H9 (cell line): ENCODE results near the gene FAM53B. TPM values are rescaled to one million over a fixed set of nuclear protein-coding genes. Genes with fewer than 3 reads are reported as not detected.

ENCODE experiments used
- DNase-seq: peaks from one replicate; pipeline ENCODE4 v3.0.0-alpha.2; 2017
- H2AFZ ChIP-seq: one replicate; pipeline ENCODE4 v1.6.1; 2013; ENCODE audit warnings: mild to moderate bottlenecking, low read length, control low read depth, moderate library complexity
- H2AK5ac ChIP-seq: 2 replicates; pipeline ENCODE4 v1.6.1; 2013; ENCODE audit warnings: low read length, control low read depth, mixed read lengths; ENCODE audit not compliant: insufficient read length
- H2BK120ac ChIP-seq: one replicate; pipeline ENCODE4 v1.6.1; 2013; ENCODE audit warnings: low read depth, mild to moderate bottlenecking, low read length, control low read depth, inconsistent platforms; ENCODE audit not compliant: poor library complexity, severe bottlenecking
- H2BK12ac ChIP-seq: 2 replicates; pipeline ENCODE4 v1.6.1; 2013; ENCODE audit warnings: low read length, control low read depth, mixed read lengths, low read depth; ENCODE audit not compliant: insufficient read length
- H2BK15ac ChIP-seq: 2 replicates; pipeline ENCODE4 v1.6.1; 2013; ENCODE audit warnings: low read depth, low read length, control low read depth
- H2BK20ac ChIP-seq: one replicate; pipeline ENCODE4 v1.6.1; 2013; ENCODE audit warnings: low read depth, mild to moderate bottlenecking, low read length, control low read depth, inconsistent platforms; ENCODE audit not compliant: poor library complexity, severe bottlenecking
- H2BK5ac ChIP-seq: 2 replicates; pipeline ENCODE4 v1.6.1; 2013; ENCODE audit warnings: low read length, control low read depth, mixed read lengths; ENCODE audit not compliant: insufficient read length
- H3K14ac ChIP-seq: 2 replicates; pipeline ENCODE4 v1.6.1; 2013; ENCODE audit warnings: low read length, control low read depth; ENCODE audit not compliant: insufficient read depth
- H3K18ac ChIP-seq: 2 replicates; pipeline ENCODE4 v1.6.1; 2013; ENCODE audit warnings: low read depth, mild to moderate bottlenecking, mixed read lengths, low read length, control low read depth; ENCODE audit not compliant: insufficient read length
- H3K23ac ChIP-seq: 2 replicates; pipeline ENCODE4 v1.6.1; 2013; ENCODE audit warnings: low read length, control low read depth, mixed read lengths, low read depth; ENCODE audit not compliant: insufficient read length
- H3K23me2 ChIP-seq: 2 replicates; pipeline ENCODE4 v1.6.1; 2013; ENCODE audit warnings: low read depth, mild to moderate bottlenecking, mixed read lengths, low read length, control low read depth; ENCODE audit not compliant: insufficient read length, poor library complexity, severe bottlenecking
- H3K27ac ChIP-seq: 2 replicates; pipeline ENCODE4 v1.5.1; 2013; ENCODE audit warnings: low read length, control low read depth, mixed read lengths, low read depth; ENCODE audit not compliant: insufficient read length
- H3K27me3 ChIP-seq: 2 replicates; pipeline ENCODE4 v1.6.1; 2013; ENCODE audit warnings: low read length, control low read depth, inconsistent platforms; ENCODE audit not compliant: insufficient read depth
- H3K4ac ChIP-seq: 2 replicates; pipeline ENCODE4 v1.6.1; 2013; ENCODE audit warnings: low read depth, mild to moderate bottlenecking, control low read depth, inconsistent platforms, low read length, moderate library complexity
- H3K4me1 ChIP-seq: 2 replicates; pipeline ENCODE4 v1.6.1; 2013; ENCODE audit warnings: low read length, control low read depth, inconsistent platforms; ENCODE audit not compliant: insufficient read depth
- H3K4me2 ChIP-seq: 2 replicates; pipeline ENCODE4 v1.6.1; 2013; ENCODE audit warnings: low read length, control low read depth, mixed read lengths; ENCODE audit not compliant: insufficient read length, insufficient read depth
- H3K56ac ChIP-seq: 2 replicates; pipeline ENCODE4 v1.6.1; 2013; ENCODE audit warnings: low read depth, mild to moderate bottlenecking, mixed read lengths, low read length, control low read depth; ENCODE audit not compliant: insufficient read length
- H3K79me1 ChIP-seq: 2 replicates; pipeline ENCODE4 v1.6.1; 2013; ENCODE audit warnings: low read depth, mild to moderate bottlenecking, moderate library complexity, low read length, control low read depth, inconsistent platforms; ENCODE audit not compliant: insufficient read depth, poor library complexity, severe bottlenecking
- H3K79me2 ChIP-seq: 2 replicates; pipeline ENCODE4 v1.6.1; 2013; ENCODE audit warnings: low read length, control low read depth, inconsistent platforms; ENCODE audit not compliant: insufficient read depth
- H3K9ac ChIP-seq: 2 replicates; pipeline ENCODE4 v1.6.1; 2013; ENCODE audit warnings: low read length, control low read depth, mixed read lengths; ENCODE audit not compliant: insufficient read length; ENCODE audit errors: extremely low read depth
- H3K9me3 ChIP-seq: one replicate; pipeline ENCODE4 v1.6.1; 2013; ENCODE audit warnings: low read depth, low read length, inconsistent platforms; ENCODE audit not compliant: control insufficient read depth
- H3T11ph ChIP-seq: one replicate; pipeline ENCODE4 v1.6.1; 2013; ENCODE audit warnings: mild to moderate bottlenecking, low read length, control low read depth, inconsistent platforms
- H4K20me1 ChIP-seq: one replicate; pipeline ENCODE4 v1.6.1; 2013; ENCODE audit not compliant: control insufficient read depth, insufficient read length, insufficient read depth
- H4K5ac ChIP-seq: 2 replicates; pipeline ENCODE4 v1.6.1; 2013; ENCODE audit warnings: low read depth, mild to moderate bottlenecking, mixed read lengths, low read length, control low read depth; ENCODE audit not compliant: insufficient read length
- H4K8ac ChIP-seq: replicated peaks from 2 replicates; pipeline ENCODE4 v1.6.1; 2013; ENCODE audit warnings: low read length, control low read depth, mixed read lengths, low read depth; ENCODE audit not compliant: insufficient read length
- H4K91ac ChIP-seq: 2 replicates; pipeline ENCODE4 v1.6.1; 2013; ENCODE audit warnings: low read depth, mild to moderate bottlenecking, moderate library complexity, mixed read lengths, low read length, control low read depth; ENCODE audit not compliant: insufficient read length
- H3K27ac Mint-ChIP-seq, 3 experiments: 2 replicates in 2 of 3; 3 replicates in 1 of 3; pipeline ENCODE4 v1.8.0; 2020 to 2021; ENCODE audit warnings: mixed read lengths in 3 of 3, mild to moderate bottlenecking in 1 of 3, moderate library complexity in 1 of 3
- H3K27me3 Mint-ChIP-seq: 2 replicates; pipeline ENCODE4 v1.8.0; 2021; ENCODE audit warnings: low read depth, mild to moderate bottlenecking, moderate library complexity, mixed read lengths
- H3K36me3 Mint-ChIP-seq, 3 experiments: 2 replicates in 2 of 3; 3 replicates in 1 of 3; pipeline ENCODE4 v1.8.0; 2020 to 2021; ENCODE audit warnings: low read depth in 3 of 3, mixed read lengths in 3 of 3; ENCODE audit not compliant: insufficient read depth in 1 of 3
- H3K4me1 Mint-ChIP-seq, 2 experiments: 2 replicates each; pipeline ENCODE4 v1.8.0; 2020; ENCODE audit warnings: mixed read lengths in 2 of 2
- H3K4me3 Mint-ChIP-seq, 2 experiments: 2 replicates in 1 of 2; 3 replicates in 1 of 2; pipeline ENCODE4 v1.8.0; 2020 to 2021; ENCODE audit warnings: mild to moderate bottlenecking in 2 of 2, mixed read lengths in 2 of 2, moderate library complexity in 1 of 2
- H3K9me3 Mint-ChIP-seq, 2 experiments: 2 replicates in 1 of 2; 3 replicates in 1 of 2; pipeline ENCODE4 v1.8.0; 2020; ENCODE audit warnings: mild to moderate bottlenecking in 2 of 2, mixed read lengths in 2 of 2, moderate library complexity in 1 of 2
- WGBS: extraction: QIAGEN DNeasy Blood & Tissue Kit; methylation state at CpG from one replicate; pipeline ENCODE4 v1.1.7; 2013; ENCODE audit warnings: missing lambda C conversion rate, low lambda C conversion rate, mixed read lengths; ENCODE audit not compliant: insufficient read length; ENCODE audit errors: extremely low coverage; 5-methylcytosine and 5-hydroxymethylcytosine counted together
- total RNA-seq: library from RNA; stranded (reverse); gene quantifications from 2 replicates; pipeline ENCODE4 v1.2.1, GENCODE V29; 2021
- TF ChIP-seq, protein P1 (sequence below): fragments of 200-600 bp; sonication (generic); conservative IDR thresholded peaks from 3 replicates; pipeline ENCODE4 v1.8.0; 2021; ENCODE audit warnings: antibody characterized with exemption, mild to moderate bottlenecking

FAM53B gene
- total RNA-seq, 1 experiment from 2014 or later: 11.5 TPM

DNA sequence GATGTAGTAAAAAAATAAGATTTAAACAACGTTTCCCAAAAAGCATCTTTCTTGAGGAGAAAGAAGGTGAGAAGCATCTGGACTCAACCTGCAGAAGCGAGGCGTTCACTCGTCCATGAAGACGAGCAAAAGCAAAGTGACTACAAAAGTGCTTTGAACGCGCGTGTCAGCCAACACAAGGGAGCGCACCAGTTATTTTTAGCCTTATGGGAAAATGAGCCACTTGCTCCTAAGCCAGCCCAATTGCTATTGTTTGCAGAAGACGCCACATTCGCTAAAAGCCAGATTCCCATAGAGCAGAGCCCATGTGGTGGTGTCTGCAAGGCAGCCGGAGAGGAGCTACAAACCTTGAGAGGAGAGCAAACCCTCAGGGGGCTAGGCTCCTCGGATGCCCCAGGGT lies 122.5 kb downstream of the FAM53B start:
- DNase-seq: no peak
- Histone ChIP-seq H4K5ac (no peak overlapping the region), H3K9me3 (no peaks in the 10 kb centered on the region), H3K4me2 (no peak overlapping the region), H3K4ac (no peak overlapping the region), H3K23ac (no peak overlapping the region), H3K4me1 (peaks cover 2% of the 10 kb centered on the region; the same call in 1 of the 2 replicates), H2BK5ac (no peak overlapping the region), H3K56ac (no peak overlapping the region), H3K79me1 (no peaks in the 10 kb centered on the region), H2BK12ac (no peak overlapping the region), H3K9ac (no peak overlapping the region), H2BK20ac (no peak overlapping the region), H2BK15ac (no peak overlapping the region), H3K79me2 (no peaks in the 10 kb centered on the region), H4K20me1 (no peaks in the 10 kb centered on the region), H3K27ac (no peak overlapping the region), H4K91ac (no peak overlapping the region), H2BK120ac (no peak overlapping the region), H2AFZ (no peak overlapping the region), H3K23me2 (no peaks in the 10 kb centered on the region), H2AK5ac (no peak overlapping the region), H4K8ac (no peak overlapping the region), H3K14ac (no peak overlapping the region), H3K27me3 (no peaks in the 10 kb centered on the region), H3T11ph (no peak overlapping the region), H3K18ac (no peak overlapping the region)
- Mint-ChIP-seq H3K9me3 (no peaks in the 10 kb centered on the region), H3K27me3 (no peaks in the 10 kb centered on the region), H3K4me3 (no peak overlapping the region), H3K4me1 (peaks cover 3 to 13% of the 10 kb centered on the region in 2 experiments), H3K27ac (no peak overlapping the region), H3K36me3 (peaks cover 0 to 2% (median 0%) of the 10 kb centered on the region in 3 experiments; a peak in 1 of 7 replicates)
- TF ChIP-seq, protein P1, sequence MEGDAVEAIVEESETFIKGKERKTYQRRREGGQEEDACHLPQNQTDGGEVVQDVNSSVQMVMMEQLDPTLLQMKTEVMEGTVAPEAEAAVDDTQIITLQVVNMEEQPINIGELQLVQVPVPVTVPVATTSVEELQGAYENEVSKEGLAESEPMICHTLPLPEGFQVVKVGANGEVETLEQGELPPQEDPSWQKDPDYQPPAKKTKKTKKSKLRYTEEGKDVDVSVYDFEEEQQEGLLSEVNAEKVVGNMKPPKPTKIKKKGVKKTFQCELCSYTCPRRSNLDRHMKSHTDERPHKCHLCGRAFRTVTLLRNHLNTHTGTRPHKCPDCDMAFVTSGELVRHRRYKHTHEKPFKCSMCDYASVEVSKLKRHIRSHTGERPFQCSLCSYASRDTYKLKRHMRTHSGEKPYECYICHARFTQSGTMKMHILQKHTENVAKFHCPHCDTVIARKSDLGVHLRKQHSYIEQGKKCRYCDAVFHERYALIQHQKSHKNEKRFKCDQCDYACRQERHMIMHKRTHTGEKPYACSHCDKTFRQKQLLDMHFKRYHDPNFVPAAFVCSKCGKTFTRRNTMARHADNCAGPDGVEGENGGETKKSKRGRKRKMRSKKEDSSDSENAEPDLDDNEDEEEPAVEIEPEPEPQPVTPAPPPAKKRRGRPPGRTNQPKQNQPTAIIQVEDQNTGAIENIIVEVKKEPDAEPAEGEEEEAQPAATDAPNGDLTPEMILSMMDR: no peak
- no CpG with 5 or more reads among the region's 13 CpGs for WGBS
